CD4-positive, alpha-beta T cell treated with Interleukin-1 beta for 1 hour (primary cell): ENCODE measurements around the gene GPR18.

Experiments used
- DNase-seq, 2 donors: peaks; one replicate each; pipeline ENCODE4 v3.0.0-alpha.2; 2020 to 2022

GPR18 gene

DNA sequence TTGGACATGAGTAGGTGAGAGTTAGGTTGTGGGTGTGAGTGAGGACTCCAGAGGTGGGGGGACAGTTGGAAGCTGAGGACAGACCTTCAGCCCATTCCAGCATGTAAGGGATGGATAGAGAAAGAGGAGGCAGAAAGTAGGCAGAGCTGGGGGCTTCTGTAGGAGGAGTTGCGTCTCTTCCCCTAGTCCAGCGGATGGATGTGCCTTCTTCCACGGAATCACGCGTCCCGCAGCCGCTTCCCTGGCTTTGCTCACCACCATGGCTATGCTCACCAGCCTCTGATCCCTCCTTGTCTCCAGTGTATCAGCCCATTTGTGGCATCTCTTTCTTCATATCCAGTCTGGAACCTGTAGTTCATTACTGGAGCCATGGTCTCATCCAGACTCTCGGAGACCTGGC is 52.0 kb downstream of the GPR18 start:
- no peak for DNase-seq

DNA sequence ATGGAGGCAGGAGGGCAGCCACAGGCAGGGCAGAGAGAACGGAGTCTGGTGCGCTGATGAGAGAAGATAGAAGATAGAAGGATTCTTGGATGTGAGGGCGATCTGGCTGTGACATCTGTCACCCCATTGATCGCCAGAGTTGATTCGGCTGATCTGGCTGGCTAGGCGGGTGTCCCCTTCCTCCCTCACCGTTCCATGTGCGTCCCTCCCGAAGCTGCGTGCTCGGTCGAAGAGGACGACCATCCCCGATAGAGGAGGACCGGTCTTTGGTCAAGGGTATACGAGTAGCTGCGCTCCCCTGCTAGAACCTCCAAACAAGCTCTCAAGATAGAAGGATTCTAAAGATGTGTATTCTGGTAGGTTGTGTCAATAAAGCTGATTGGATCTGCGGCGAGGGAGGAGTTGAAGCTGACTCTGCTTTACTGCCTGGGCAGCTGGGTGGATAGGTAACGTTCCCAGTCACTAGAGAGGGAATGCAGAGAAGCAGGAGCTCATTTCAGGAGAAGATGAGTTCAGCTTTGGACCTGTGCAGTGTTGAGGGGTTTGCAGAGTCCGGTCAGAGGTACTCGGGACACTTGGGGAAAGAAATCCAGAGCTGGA is 52.5 kb downstream of the GPR18 start:
- no peak for DNase-seq
